HG03025 (cell line): ENCODE results near the gene DRD4.
"Not testable (repeated sequence)": the region's sequence is repeated elsewhere in the genome, so short reads cannot be mapped to it uniquely, and the experiment has no call there.

Source experiments
- ATAC-seq: cut with Tn5 transposase; IDR thresholded peaks from one replicate; pipeline ENCODE4 v1.9.1; 2021; ENCODE audit warnings: mild to moderate bottlenecking, moderate library complexity; ENCODE audit not compliant: unreplicated experiment, low FRiP score

DRD4 gene

DNA sequence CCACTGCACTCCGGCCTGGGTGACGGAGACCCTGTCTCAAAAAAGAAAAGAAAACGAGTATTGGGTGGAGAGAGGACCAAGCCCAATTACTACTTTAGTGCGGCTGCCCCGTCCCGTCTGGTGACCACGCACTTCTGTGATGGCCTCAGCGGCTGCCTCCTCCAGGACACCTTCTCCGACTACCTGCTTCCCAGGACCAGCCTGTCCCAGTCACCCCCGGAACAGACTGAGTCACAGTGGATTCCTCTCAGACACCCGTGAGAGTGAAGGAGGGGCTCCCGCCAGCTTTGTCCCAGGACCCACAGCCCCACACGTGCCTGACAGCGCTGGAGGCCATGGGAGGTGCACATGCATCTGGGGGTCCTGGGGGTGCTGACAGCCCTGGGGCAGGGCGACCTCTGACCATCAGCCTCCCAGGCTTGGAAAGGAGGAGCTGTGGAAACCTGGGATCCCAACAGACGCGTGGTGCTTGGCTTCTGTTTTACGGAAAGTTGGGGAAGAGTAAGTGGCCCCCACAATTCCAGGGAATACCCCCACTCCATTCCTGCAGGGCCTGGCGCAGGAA, 4.8 kb downstream of the DRD4 start:
- no peak for ATAC-seq

DNA sequence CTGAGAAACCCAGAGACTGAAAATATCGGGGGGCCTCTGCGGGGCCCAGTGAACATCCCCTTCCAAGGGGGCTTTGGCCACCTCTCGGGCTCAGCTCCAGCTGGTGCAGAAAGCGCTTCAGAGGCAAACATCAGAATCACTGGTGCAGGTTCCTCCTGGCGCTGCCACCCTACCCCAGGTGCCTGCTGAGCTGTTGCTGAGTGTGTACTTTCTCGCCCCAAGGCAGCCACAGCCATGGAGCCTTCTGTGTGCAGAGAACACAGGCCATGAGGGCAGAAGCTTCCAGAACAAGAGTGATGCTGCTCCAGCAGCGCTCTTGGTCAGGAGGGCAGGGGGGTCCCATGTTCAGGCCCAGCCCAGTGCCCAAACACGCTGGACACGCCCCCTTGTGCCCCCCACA, 6.3 kb downstream of the DRD4 start:
- no peak for ATAC-seq

DNA sequence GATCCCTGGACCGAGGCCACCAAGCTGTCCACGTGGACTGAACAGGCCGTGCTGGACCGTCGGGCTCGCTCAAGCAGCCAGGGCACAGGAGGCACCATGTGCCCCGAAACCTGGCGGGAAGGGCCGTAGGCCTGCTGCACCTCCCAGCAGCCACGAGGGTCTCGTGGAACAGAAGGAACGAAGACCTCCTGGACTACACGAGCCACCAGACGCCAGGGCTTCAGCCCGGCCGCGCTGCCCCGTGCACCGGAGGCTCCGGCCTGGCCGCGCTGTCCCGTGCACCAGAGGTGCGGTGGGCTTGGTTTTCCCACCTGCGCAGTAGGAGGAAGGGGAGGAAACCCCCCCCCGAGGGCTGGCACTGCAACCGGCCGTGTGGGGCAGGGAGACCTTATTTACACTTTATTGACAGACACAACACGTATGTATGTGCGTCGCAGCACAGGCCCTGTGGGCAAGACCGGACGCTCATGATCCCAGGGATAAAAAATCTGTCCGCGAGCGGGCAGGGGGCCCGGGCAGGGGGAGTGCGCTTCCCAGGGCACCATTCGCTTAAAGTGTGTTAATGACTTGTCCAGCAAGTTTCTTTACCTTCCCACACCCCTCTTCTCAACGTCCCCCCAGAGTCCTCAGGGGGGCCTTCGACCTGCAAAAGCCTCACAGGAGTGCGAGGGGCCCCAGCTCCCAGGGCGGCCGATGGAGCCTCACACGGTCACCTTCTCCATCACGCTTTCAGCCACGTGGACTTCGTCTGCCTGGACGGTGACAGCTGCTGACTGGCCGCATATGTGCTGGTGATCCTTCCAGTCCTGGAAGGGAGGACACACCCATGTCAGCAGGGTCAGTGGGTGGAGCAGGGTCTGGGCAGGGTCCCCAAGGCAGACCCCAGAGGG, 7.0 kb downstream of the DRD4 start:
- no peak for ATAC-seq

DNA sequence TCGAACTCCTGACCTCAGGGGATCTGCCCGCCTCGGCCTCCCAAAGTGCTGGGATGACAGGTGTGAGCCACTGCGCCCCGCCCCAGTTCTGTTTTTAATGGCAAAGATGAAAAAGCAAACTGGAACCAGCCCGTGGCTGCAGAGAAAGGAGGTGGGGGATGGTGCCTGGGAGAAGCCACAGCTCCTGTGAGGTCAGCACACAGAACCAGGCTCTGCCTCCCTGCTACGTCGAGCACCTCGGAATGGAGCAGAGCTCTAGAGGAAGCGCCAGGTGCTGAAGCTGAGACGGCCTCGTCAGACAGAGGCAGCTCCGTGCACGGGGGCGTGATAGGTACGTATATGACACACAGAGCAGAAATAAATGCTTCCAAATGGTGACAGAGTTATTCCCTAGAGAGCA, 8.5 kb downstream of the DRD4 start:
- no peak for ATAC-seq

GRCh38 chr11:646214-646613, 9.1 kb downstream of the DRD4 start:
- ATAC-seq = no peak

- ATAC-seq = not testable (repeated sequence)
Measured at GRCh38 chr11:647672-648158, 10.6 kb downstream of the DRD4 start.

- ATAC-seq = no peak
Measured at GRCh38 chr11:650482-650881, 13.4 kb downstream of the DRD4 start.

DNA sequence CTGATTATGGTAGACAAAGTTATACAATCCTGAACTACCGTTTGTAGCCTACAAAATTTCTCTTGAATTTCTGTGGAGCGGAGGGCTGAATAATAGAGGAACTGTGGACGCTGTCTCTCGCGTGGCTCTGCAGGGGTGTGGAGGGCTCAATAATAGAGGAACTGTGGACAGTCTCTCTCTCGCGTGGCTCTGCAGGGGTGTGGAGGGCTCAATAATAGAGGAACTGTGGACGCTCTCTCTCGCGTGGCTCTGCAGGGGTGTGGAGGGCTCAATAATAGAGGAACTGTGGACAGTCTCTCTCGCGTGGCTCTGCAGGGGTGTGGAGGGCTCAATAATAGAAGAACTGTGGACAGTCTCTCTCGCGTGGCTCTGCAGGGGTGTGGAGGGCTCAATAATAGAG, 16.1 kb downstream of the DRD4 start:
- ATAC-seq = not testable (repeated sequence)

DNA sequence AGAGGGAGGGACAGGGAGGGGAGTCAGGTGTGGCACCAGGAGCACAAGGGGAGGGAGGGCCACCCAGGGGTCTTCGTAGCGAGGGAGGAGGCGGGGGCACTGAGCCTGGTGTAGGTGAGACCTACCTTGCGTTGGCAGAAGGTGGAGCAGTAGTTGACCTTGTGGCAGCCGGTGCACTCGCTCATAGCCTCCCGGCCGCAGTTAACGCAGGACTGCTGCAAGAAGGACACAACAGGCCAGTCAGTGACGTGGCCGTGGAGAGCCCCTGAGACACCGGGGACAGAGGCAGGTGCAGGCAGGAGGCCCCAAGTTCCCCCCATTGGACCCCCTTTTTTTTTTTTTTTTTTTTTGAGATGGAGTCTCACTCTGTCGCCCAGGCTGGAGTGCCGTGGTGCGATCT, 16.8 kb downstream of the DRD4 start:
- ATAC-seq = no peak

GRCh38 chr11:654444-654843, 17.4 kb downstream of the DRD4 start:
- not testable (repeated sequence) for ATAC-seq

GRCh38 chr11:655036-655726, 18.1 kb downstream of the DRD4 start:
- no peak for ATAC-seq

- ATAC-seq = no peak
Measured at GRCh38 chr11:656426-656825, 19.4 kb downstream of the DRD4 start.

- ATAC-seq = no peak
Measured at GRCh38 chr11:656866-657265, 19.8 kb downstream of the DRD4 start.

- no peak for ATAC-seq
Measured at GRCh38 chr11:657691-658126, 20.6 kb downstream of the DRD4 start.

DNA sequence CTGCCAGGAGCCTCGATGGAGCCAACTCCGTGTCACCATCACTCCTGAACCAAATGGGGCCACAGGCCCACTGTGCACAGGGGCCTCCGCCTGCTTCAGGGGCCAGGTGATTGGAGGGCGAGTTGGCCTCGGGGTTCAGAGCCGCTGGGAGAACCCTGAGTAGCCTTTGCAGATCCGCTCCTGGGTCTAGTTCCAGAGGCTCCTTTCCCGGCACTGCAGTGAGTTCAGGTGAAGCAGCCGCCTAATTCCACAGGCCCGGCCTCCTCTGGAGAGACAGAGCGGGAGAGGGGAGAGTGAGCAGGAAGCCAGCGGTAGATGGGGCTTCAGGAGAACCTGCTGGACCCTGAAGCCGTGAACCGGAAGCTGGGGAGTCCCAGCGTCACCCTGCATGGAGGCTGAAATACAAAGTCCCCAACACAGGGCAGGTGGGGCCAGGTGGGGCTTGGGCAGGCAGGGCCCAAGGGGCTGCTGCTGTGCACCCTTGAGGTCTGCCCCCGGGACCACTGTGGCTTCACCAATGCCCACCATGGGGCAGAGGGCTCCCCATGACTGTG, 22.5 kb downstream of the DRD4 start:
- ATAC-seq = no peak

DNA sequence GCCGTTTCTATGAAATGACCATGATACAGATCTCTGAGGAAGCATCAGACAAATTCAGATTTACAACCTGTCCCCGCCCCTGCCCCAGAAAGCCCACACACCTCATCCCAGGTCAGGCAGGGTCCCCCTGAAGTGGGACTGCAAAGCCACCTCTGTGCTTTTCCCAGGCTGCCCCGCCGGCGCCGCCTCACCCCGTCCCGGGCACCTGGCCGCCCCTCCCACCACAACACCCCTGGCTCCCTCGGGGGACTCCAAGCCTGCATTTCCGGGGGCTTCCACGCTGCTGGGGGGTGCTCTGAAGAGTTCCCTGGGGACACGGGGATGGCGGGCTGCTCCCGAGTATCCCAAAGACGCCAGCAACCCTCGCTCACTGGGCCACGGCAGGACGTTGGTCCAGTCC, 23.2 kb downstream of the DRD4 start:
- ATAC-seq = no peak

DNA sequence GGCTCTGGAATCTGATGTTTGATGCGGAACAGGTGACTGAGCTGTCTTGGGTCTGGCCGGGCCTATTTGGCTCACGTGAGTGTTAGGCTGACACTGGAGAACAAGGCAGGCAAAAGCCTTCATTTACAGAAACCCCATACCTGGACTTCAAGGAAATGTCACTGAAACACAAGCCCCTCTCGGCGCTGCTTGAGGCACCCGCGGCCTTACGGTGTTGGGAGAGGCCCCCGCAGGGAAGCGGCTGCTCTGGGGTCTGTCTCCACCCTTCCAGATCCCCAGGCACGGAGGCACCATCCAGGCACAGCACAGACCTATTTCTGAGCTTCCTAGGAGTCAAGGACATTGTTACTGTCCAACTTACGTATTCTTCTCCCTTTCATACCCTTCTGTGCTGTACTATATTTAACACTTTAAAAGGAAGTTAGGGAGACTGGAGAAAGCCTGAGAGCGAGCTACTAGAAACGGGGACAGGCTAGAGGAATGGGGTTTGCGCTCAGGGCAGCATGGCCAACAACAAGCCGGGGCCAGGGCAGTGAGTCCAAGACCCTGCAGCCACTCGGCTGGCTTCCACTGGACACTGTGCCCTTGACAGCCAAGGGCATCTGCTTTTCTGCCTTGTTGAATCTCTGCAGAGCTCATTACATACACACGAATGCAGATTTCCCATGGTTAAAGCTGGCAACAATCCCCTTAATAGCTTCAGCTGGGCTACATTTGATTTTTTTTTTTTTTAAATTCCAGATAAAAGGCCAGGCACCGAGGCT, 23.8 kb downstream of the DRD4 start:
- ATAC-seq = no peak

DNA sequence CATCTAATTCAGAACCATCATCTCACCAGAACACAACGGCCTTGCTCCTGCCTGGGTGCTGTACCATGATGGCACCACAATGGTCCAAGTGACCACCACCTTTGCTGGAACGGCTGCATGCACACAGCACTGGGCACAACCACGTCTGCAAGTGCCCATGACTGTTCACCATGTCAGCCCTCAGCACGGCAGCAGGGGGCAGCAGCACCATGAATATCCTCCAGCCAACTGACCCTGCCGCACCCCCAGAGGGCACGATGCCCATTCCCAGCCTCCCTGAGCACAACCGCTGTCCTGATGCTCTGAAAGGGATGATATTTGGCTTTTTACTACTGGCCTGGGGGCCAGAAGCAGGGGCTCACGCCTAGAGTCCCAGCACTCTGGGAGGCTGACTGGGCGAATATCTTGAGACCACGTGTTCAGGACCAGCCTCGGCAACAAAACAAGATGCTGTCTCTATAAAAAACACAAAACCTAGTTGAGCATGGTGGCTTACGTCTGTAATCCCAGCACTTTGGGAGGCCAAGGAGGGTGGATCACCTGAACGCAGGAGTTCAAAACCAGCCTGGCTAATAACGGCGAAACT, 25.7 kb downstream of the DRD4 start:
- no peak for ATAC-seq

- ATAC-seq = no peak
Measured at GRCh38 chr11:665062-665703, 28.1 kb downstream of the DRD4 start.
